Neural cell (in vitro differentiated cells): ENCODE data around the gene GPER1. TPM values are rescaled to one million over a fixed set of nuclear protein-coding genes. Genes with fewer than 3 reads are reported as not detected.

Experiments
- H2AFZ ChIP-seq: fragments of 200-600, 300-800 bp; sonication (generic), shearing (Covaris generic); 2 replicates; pipeline ENCODE4 v1.6.0; 2014; ENCODE audit warnings: low read depth, mild to moderate bottlenecking, antibody characterized with exemption, low read length, moderate library complexity
- H3F3A ChIP-seq: fragments of 200-600 bp; shearing (Covaris generic); 2 replicates; pipeline ENCODE4 v1.6.1; 2016; ENCODE audit warnings: mild to moderate bottlenecking, moderate library complexity, mixed read lengths, antibody characterized with exemption, low read length; ENCODE audit not compliant: insufficient read depth, poor library complexity, severe bottlenecking
- H3K27ac ChIP-seq: fragments of 200-600, 300-800 bp; sonication (generic), shearing (Covaris generic); 2 replicates; pipeline ENCODE4 v1.5.1; 2014; ENCODE audit warnings: mild to moderate bottlenecking, low read length, moderate library complexity
- H3K27me3 ChIP-seq: fragments of 300-800, 200-600 bp; sonication (generic), shearing (Covaris generic); 2 replicates; pipeline ENCODE4 v1.6.0; 2014; ENCODE audit warnings: mild to moderate bottlenecking, low read depth, low read length, moderate library complexity; ENCODE audit not compliant: insufficient read depth
- H3K36me3 ChIP-seq: fragments of 300-800, 200-600 bp; sonication (generic), shearing (Covaris generic); 2 replicates; pipeline ENCODE4 v1.5.1; 2014; ENCODE audit warnings: mild to moderate bottlenecking, antibody characterized with exemption, low read length, moderate library complexity; ENCODE audit not compliant: insufficient read depth
- H3K4me2 ChIP-seq: fragments of 300-800, 200-600 bp; sonication (generic), shearing (Covaris generic); 2 replicates; pipeline ENCODE4 v1.6.0; 2014; ENCODE audit warnings: mild to moderate bottlenecking, low read length
- H3K4me3 ChIP-seq: fragments of 300-800, 200-600 bp; sonication (generic), shearing (Covaris generic); 2 replicates; pipeline ENCODE4 v1.5.1; 2014; ENCODE audit warnings: mild to moderate bottlenecking, low read length, moderate library complexity
- H3K79me2 ChIP-seq: fragments of 200-600 bp; shearing (Covaris generic); replicated peaks from 2 replicates; pipeline ENCODE4 v1.6.0; 2014; ENCODE audit warnings: mild to moderate bottlenecking, low read length, moderate library complexity; ENCODE audit not compliant: insufficient read depth
- H3K9ac ChIP-seq: fragments of 300-800, 200-600 bp; sonication (generic), shearing (Covaris generic); 2 replicates; pipeline ENCODE4 v1.6.1; 2016; ENCODE audit warnings: mild to moderate bottlenecking, low read length, mixed read lengths
- H3K9me2 ChIP-seq: fragments of 200-600 bp; shearing (Covaris generic); 2 replicates; pipeline ENCODE4 v1.6.1; 2016; ENCODE audit warnings: mild to moderate bottlenecking, low read length, mixed read lengths; ENCODE audit not compliant: insufficient read depth
- H3K9me3 ChIP-seq: fragments of 200-600, 300-800 bp; sonication (generic), shearing (Covaris generic); 2 replicates; pipeline ENCODE4 v1.6.1; 2016; ENCODE audit warnings: mild to moderate bottlenecking, mixed run types, low read length, moderate library complexity, mixed read lengths
- H4K20me1 ChIP-seq: fragments of 200-600 bp; shearing (Covaris generic); 2 replicates; pipeline ENCODE4 v1.6.1; 2016; ENCODE audit warnings: mild to moderate bottlenecking, mixed run types; ENCODE audit not compliant: insufficient read depth
- CTCF ChIP-seq: fragments of 450-650 bp; IDR thresholded peaks from 2 replicates; pipeline ENCODE4 v1.5.1; 2014; ENCODE audit warnings: antibody characterized with exemption, mild to moderate bottlenecking, moderate library complexity; ENCODE audit not compliant: poor library complexity, severe bottlenecking
- EP300 ChIP-seq: fragments of 450-650 bp; conservative IDR thresholded peaks from 2 replicates; pipeline ENCODE4 v1.6.1; 2014; ENCODE audit warnings: antibody characterized with exemption, mild to moderate bottlenecking, moderate library complexity; ENCODE audit not compliant: poor library complexity, severe bottlenecking
- EZH2 ChIP-seq: fragments of 200-600, 300-800 bp; shearing (Covaris generic), sonication (generic); IDR thresholded peaks from 2 replicates; pipeline ENCODE4 v1.6.1; 2014; ENCODE audit warnings: antibody characterized with exemption, low read length, borderline replicate concordance, mild to moderate bottlenecking; ENCODE audit not compliant: insufficient read depth, poor library complexity, severe bottlenecking
- MXI1 ChIP-seq: fragments of 450-650 bp; conservative IDR thresholded peaks from 2 replicates; pipeline ENCODE4 v1.6.1; 2014; ENCODE audit warnings: antibody characterized with exemption, mild to moderate bottlenecking; ENCODE audit not compliant: poor library complexity, severe bottlenecking
- POLR2AphosphoS5 ChIP-seq: IDR thresholded peaks from 2 replicates; pipeline ENCODE4 v1.6.1; 2012
- RAD21 ChIP-seq: fragments of 450-650 bp; conservative IDR thresholded peaks from 2 replicates; pipeline ENCODE4 v1.6.1; 2014; ENCODE audit warnings: antibody characterized with exemption, mild to moderate bottlenecking, moderate library complexity
- SMC3 ChIP-seq: fragments of 450-650 bp; conservative IDR thresholded peaks from 2 replicates; pipeline ENCODE4 v1.6.1; 2014; ENCODE audit warnings: antibody characterized with exemption, mild to moderate bottlenecking, moderate library complexity; ENCODE audit not compliant: poor library complexity
- TAF1 ChIP-seq: IDR thresholded peaks from 2 replicates; pipeline ENCODE4 v1.6.1; 2012; ENCODE audit warnings: low read depth
- polyA plus RNA-seq: library from polyadenylated mRNA; depleted of rRNA; stranded (reverse); fragments of >200 nt; gene quantifications from 2 replicates; pipeline ENCODE4 v1.2.3, GENCODE V29; 2014
- TF ChIP-seq, protein P1 (sequence below): IDR thresholded peaks from 2 replicates; pipeline ENCODE4 v1.6.1; 2012; ENCODE audit warnings: borderline replicate concordance

The GPER1 gene
- polyA plus RNA-seq, 1 donor from 2014 or later, result not detected

GRCh38 chr7:1099154-1099542, 11.2 kb downstream of the GPER1 start:
- no peak overlapping the region for H3K4me2 ChIP-seq
- H3K4me3 ChIP-seq, result no peak overlapping the region
- H4K20me1 ChIP-seq, result no peaks in the 10 kb centered on the region
- no peaks in the 10 kb centered on the region for H3K79me2 ChIP-seq
- H3F3A ChIP-seq, result no peaks in the 10 kb centered on the region
- no peaks in the 10 kb centered on the region for H3K36me3 ChIP-seq
- no peaks in the 10 kb centered on the region for H3K27me3 ChIP-seq
- H3K9ac ChIP-seq, result no peak overlapping the region
- TF ChIP-seq EZH2, result no peak
- H2AFZ ChIP-seq, result no peak overlapping the region
- no peaks in the 10 kb centered on the region for H3K9me3 ChIP-seq
- no peaks in the 10 kb centered on the region for H3K9me2 ChIP-seq
- H3K27ac ChIP-seq, result no peak overlapping the region

- Histone ChIP-seq H2AFZ (no peak overlapping the region), H3K27me3 (no peaks in the 10 kb centered on the region), H3K79me2 (no peaks in the 10 kb centered on the region), H3F3A (no peaks in the 10 kb centered on the region), H3K4me2 (no peak overlapping the region), H3K36me3 (no peaks in the 10 kb centered on the region), H3K27ac (no peak overlapping the region), H3K9ac (no peak overlapping the region), H4K20me1 (no peaks in the 10 kb centered on the region), H3K9me2 (no peaks in the 10 kb centered on the region), H3K9me3 (no peaks in the 10 kb centered on the region), H3K4me3 (no peak overlapping the region)
- TF ChIP-seq EZH2 (no peak), EP300 (no peak), RAD21 (no peak), SMC3 (no peak), CTCF (no peak), TAF1 (no peak), POLR2AphosphoS5 (no peak), MXI1 (no peak)
- TF ChIP-seq, protein P1, sequence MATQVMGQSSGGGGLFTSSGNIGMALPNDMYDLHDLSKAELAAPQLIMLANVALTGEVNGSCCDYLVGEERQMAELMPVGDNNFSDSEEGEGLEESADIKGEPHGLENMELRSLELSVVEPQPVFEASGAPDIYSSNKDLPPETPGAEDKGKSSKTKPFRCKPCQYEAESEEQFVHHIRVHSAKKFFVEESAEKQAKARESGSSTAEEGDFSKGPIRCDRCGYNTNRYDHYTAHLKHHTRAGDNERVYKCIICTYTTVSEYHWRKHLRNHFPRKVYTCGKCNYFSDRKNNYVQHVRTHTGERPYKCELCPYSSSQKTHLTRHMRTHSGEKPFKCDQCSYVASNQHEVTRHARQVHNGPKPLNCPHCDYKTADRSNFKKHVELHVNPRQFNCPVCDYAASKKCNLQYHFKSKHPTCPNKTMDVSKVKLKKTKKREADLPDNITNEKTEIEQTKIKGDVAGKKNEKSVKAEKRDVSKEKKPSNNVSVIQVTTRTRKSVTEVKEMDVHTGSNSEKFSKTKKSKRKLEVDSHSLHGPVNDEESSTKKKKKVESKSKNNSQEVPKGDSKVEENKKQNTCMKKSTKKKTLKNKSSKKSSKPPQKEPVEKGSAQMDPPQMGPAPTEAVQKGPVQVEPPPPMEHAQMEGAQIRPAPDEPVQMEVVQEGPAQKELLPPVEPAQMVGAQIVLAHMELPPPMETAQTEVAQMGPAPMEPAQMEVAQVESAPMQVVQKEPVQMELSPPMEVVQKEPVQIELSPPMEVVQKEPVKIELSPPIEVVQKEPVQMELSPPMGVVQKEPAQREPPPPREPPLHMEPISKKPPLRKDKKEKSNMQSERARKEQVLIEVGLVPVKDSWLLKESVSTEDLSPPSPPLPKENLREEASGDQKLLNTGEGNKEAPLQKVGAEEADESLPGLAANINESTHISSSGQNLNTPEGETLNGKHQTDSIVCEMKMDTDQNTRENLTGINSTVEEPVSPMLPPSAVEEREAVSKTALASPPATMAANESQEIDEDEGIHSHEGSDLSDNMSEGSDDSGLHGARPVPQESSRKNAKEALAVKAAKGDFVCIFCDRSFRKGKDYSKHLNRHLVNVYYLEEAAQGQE, result no peak
Observed at GRCh38 chr7:1099637-1100036, 11.7 kb downstream of the GPER1 start.

- Histone ChIP-seq H3K27ac (no peak overlapping the region), H3K9me3 (no peaks in the 10 kb centered on the region), H3K4me2 (no peak overlapping the region), H3K4me3 (no peak overlapping the region), H3F3A (no peaks in the 10 kb centered on the region), H3K36me3 (no peaks in the 10 kb centered on the region), H3K9me2 (no peaks in the 10 kb centered on the region), H3K79me2 (no peaks in the 10 kb centered on the region), H3K27me3 (no peaks in the 10 kb centered on the region), H4K20me1 (no peaks in the 10 kb centered on the region), H2AFZ (no peak overlapping the region), H3K9ac (no peak overlapping the region)
- TF ChIP-seq MXI1 (no peak), RAD21 (no peak), POLR2AphosphoS5 (no peak), EZH2 (no peak), EP300 (no peak), CTCF (no peak)
- TF ChIP-seq, protein P1, result no peak
Observed at GRCh38 chr7:1100386-1100785, 12.5 kb downstream of the GPER1 start.
